Vagina (tissue), 2 donors: ENCODE data around the gene ITPK1. TPM values are rescaled to one million over a fixed set of nuclear protein-coding genes. Genes with fewer than 3 reads are reported as not detected.
A peak's percentile ranks its signal among the peaks of the same experiment; 100 is the strongest.

Experiments
- DNase-seq, 2 donors: peaks; one replicate each; pipeline ENCODE4 v3.0.0-alpha.2; 2017; ENCODE audit errors: extremely low spot score in 2 of 2
- H3K27ac ChIP-seq: fragments of 200-600 bp; sonication (generic); one replicate; pipeline ENCODE4 v1.5.1; 2019
- H3K27me3 ChIP-seq: fragments of 200-600 bp; sonication (generic); one replicate; pipeline ENCODE4 v1.5.1; 2019
- H3K36me3 ChIP-seq, 2 donors: fragments of 200-600 bp; sonication (generic); one replicate each; pipeline ENCODE4 v1.5.1; 2017 to 2019
- H3K4me1 ChIP-seq: fragments of 200-600 bp; sonication (generic); one replicate; pipeline ENCODE4 v1.5.1; 2019
- H3K4me3 ChIP-seq, 2 donors: fragments of 200-600 bp; sonication (generic); 1 replicate in 1 of 2; 2 replicates in 1 of 2; pipeline ENCODE4 v1.5.1; 2016 to 2019
- H3K9me3 ChIP-seq: fragments of 200-600 bp; sonication (generic); one replicate; pipeline ENCODE4 v1.5.1; 2019
- CTCF ChIP-seq, 3 experiments: fragments of 450-650 bp in 2 of 3; fragments of 200-600 bp in 1 of 3; sonication (generic) in 1 of 3; IDR thresholded peaks; one replicate each; pipeline ENCODE4 v1.5.1; 2017 to 2019; ENCODE audit warnings: antibody characterized with exemption in 3 of 3, mild to moderate bottlenecking in 2 of 3, moderate library complexity in 2 of 3
- POLR2A ChIP-seq, 2 donors: fragments of 450-650 bp; IDR thresholded peaks; one replicate each; pipeline ENCODE4 v1.6.1; 2017; ENCODE audit warnings: antibody characterized with exemption in 2 of 2, mild to moderate bottlenecking in 2 of 2, moderate library complexity in 2 of 2
- POLR2AphosphoS5 ChIP-seq, 2 donors: sonication (generic); formaldehyde crosslinking; IDR thresholded peaks; one replicate each; pipeline ENCODE4 v1.9.0; 2017; ENCODE audit warnings: antibody characterized with exemption in 2 of 2, mild to moderate bottlenecking in 2 of 2, low read depth in 1 of 2; ENCODE audit not compliant: insufficient read depth in 1 of 2
- intact Hi-C: fragments of 100-400 bp; cut with DNase I; formaldehyde crosslinking; loops from one replicate; pipeline ENCODE4 v1.15.1; 2023
- total RNA-seq: library from RNA; depleted of rRNA; stranded (reverse); fragments of >200 nt; gene quantifications from one replicate; pipeline ENCODE4 v1.2.3, GENCODE V29; 2016

ITPK1 gene
- total RNA-seq, 1 donor from 2014 or later, result 49.6 TPM

DNA sequence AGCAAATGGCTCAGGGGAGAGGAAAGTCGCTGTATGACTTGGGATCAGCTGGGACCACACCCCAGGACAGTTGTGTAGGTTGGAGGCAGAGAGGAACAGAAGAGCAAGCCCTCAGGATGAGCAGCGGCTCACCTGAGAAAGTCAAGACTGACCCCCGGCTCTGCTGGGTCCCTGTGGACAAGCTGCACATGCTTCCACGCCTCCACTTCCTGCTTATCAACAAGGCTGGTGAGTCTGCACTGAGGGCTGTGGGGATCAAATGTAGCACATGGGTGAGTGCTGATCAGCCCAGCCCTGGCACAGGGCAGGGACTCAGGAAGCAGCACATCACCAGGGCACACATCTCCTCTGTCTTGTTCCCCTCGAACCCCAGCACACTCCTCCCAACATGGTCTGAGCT, 100.7 kb downstream of the ITPK1 start:
- intact Hi-C loops, result no loop called here
- H3K36me3 ChIP-seq, result peaks cover 0 to 3% of the 10 kb centered on the region in 2 donors
- H3K27ac ChIP-seq, result peak overlapping the region; percentile 89
- peaks cover 79% of the 10 kb centered on the region for H3K4me1 ChIP-seq
- no peaks in the 10 kb centered on the region for H3K27me3 ChIP-seq
- no peak for DNase-seq
- H3K4me3 ChIP-seq, result no peak overlapping the region
- H3K9me3 ChIP-seq, result no peaks in the 10 kb centered on the region
- TF ChIP-seq POLR2A (IDR thresholded peaks at IDR 0.05) (no peak), POLR2AphosphoS5 (IDR thresholded peaks at IDR 0.05; ENCODE audit: insufficient read depth in 1 of 2, low read depth in 1 of 2) (no peak), CTCF (IDR thresholded peaks at IDR 0.05) (no peak)

DNA sequence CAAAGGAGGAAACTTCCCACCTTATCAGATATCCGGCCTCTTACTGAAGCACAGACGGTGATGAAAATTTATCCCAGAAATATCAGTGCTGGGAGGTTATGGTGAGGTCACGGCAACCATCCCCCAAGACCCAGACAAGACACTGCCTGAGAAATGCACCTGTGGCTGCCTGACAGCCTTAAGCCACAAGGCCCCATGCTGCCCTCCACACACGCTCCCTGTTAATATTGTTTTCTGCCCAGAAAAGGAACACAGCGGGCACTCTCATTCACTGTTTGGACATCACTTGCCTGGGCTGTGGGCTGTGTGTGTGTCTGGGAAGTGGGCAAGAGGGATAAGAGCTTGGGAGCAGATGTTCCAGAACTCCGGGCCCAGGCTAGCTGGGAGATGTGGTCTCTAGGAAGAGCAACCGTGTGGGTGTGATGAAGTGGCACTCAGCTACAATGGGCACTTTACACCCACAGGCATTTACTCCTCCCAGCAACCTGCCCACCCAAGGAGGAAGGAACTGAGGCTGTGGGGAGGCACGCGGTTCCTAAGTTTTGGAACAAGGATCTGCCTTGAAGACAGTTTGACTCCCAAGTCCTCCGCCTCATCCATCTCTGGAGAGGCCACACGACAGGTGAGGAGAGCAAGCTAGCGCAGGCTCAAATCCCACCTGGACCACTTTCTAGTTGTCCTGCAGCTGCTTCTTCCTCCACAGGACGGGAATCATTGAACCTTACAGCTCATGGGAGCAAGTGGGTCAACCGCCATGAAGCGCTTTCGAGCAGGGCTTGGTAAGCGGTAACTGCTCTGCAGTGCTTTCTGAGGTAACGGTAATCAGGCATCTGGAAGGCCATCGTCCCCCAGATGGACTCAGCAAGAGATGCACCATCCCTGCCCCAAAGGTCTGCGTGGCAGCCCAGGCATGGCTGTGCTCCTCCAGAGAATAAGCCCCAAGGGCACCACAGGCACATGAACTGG, 101.4 kb downstream of the ITPK1 start:
- Histone ChIP-seq H3K27ac (peak overlapping the region; percentile 89), H3K4me1 (peaks cover 81% of the 10 kb centered on the region)
- intact Hi-C loops, result no loop called here

DNA sequence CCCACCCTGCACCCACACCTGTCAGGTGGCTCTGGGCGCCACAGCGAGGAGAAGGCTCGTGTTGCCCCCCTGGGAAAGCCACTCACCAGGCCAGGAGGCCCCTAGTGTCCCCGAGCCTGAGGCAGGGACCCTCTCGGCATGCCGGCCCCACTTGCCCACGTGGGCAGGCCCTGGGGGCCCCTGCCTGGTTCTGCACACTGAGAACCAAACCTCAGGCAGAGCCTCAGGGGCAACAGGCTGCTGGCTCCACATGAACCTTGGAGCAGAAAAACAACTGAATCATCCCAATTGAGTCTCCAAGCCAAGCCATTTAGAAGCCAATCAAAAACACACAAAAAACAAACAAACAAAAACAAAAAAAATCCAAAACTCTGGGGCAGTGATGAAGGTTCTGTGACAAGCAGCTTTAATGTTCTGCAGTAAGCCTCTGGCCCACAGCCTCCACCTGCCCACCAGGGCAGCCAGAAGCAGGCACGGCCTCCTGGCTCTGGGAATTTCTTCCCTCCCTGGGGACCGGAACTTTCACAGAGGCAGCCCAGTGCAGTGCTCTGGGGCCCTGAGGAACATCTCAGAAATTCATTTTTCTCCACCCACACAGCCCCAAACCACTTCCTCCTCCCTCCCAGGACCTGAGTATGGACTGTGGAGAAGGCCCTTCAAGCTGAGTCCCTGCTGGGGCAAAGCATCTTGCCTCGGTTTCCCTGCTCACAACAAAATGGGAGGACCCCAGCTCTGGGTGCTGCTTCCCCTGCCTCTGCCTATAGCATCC, 102.6 kb downstream of the ITPK1 start:
- Histone ChIP-seq H3K9me3 (no peaks in the 10 kb centered on the region), H3K4me3 (no peak overlapping the region), H3K27ac (peak overlapping the region; percentile 89), H3K27me3 (no peaks in the 10 kb centered on the region), H3K4me1 (peaks cover 81% of the 10 kb centered on the region), H3K36me3 (peaks cover 0 to 3% of the 10 kb centered on the region in 2 donors)
- TF ChIP-seq CTCF (IDR thresholded peaks at IDR 0.05), result no peak
- no peak for TF ChIP-seq POLR2A (IDR thresholded peaks at IDR 0.05)
- TF ChIP-seq POLR2AphosphoS5 (IDR thresholded peaks at IDR 0.05; ENCODE audit: insufficient read depth in 1 of 2, low read depth in 1 of 2), result peak in 1 of 2 donors; percentile 61
- intact Hi-C loops, result no loop called here
- no peak for DNase-seq

More for the DNA sequence above, 101.4 kb downstream of the ITPK1 start:
- Histone ChIP-seq H3K9me3 (no peaks in the 10 kb centered on the region), H3K27me3 (no peaks in the 10 kb centered on the region), H3K4me3 (no peak overlapping the region), H3K36me3 (peaks cover 0 to 3% of the 10 kb centered on the region in 2 donors)
- TF ChIP-seq POLR2AphosphoS5 (IDR thresholded peaks at IDR 0.05; ENCODE audit: insufficient read depth in 1 of 2, low read depth in 1 of 2) (no peak), POLR2A (IDR thresholded peaks at IDR 0.05) (no peak), CTCF (IDR thresholded peaks at IDR 0.05) (no peak)
- DNase-seq, result no peak

GRCh38 chr14:93012506-93012905, 103.2 kb downstream of the ITPK1 start:
- Histone ChIP-seq H3K36me3 (peaks cover 0 to 3% of the 10 kb centered on the region in 2 donors), H3K4me1 (peaks cover 81% of the 10 kb centered on the region), H3K9me3 (no peaks in the 10 kb centered on the region), H3K4me3 (no peak overlapping the region), H3K27me3 (no peaks in the 10 kb centered on the region), H3K27ac (peak overlapping the region; percentile 89)
- TF ChIP-seq POLR2A (IDR thresholded peaks at IDR 0.05) (no peak), POLR2AphosphoS5 (IDR thresholded peaks at IDR 0.05; ENCODE audit: insufficient read depth in 1 of 2, low read depth in 1 of 2) (no peak), CTCF (IDR thresholded peaks at IDR 0.05) (no peak)
- DNase-seq, result no peak
- intact Hi-C loops, result no loop called here
